IMR-90 (cell line): Measurements from ENCODE around the gene MRPL32.

ENCODE experiments used
- CTCF ChIP-seq: conservative IDR thresholded peaks from 2 replicates; pipeline ENCODE4 v1.5.1; 2012; ENCODE audit warnings: mild to moderate bottlenecking, low read depth, low read length, improper control_type of control experiment
- MXI1 ChIP-seq: IDR thresholded peaks from 2 replicates; pipeline ENCODE4 v1.6.1; 2012; ENCODE audit warnings: low read depth, mild to moderate bottlenecking, low read length, moderate library complexity, borderline replicate concordance
- POLR2A ChIP-seq: IDR thresholded peaks from 2 replicates; pipeline ENCODE4 v1.6.1; 2012; ENCODE audit warnings: mild to moderate bottlenecking, low read depth, low read length

- TF ChIP-seq MXI1, result no peak
- no peak for TF ChIP-seq CTCF
- TF ChIP-seq POLR2A, result no peak
Measured at GRCh38 chr7:42986781-42987248, 54.6 kb downstream of the MRPL32 start.
